GM23248 (cell line): ENCODE measurements around the gene PLXDC1. TPM values are rescaled to one million over a fixed set of nuclear protein-coding genes. Genes with fewer than 3 reads are reported as not detected.

Experiments
- DNase-seq: peaks from one replicate; pipeline ENCODE4 v3.0.0-alpha.2; 2015
- H2AFZ ChIP-seq: fragments of 200-600 bp; sonication (generic); 2 replicates; pipeline ENCODE4 v1.6.1; 2016; ENCODE audit warnings: antibody characterized with exemption
- H3F3A ChIP-seq: fragments of 200-600 bp; sonication (generic); 2 replicates; pipeline ENCODE4 v1.6.1; 2016; ENCODE audit warnings: mild to moderate bottlenecking, antibody characterized with exemption, mixed run types; ENCODE audit not compliant: insufficient read depth
- H3K27ac ChIP-seq: fragments of 200-600 bp; sonication (generic); 2 replicates; pipeline ENCODE4 v1.5.1; 2016; ENCODE audit warnings: mild to moderate bottlenecking
- H3K27me3 ChIP-seq: fragments of 200-600 bp; sonication (generic); replicated peaks from 2 replicates; pipeline ENCODE4 v1.6.1; 2016; ENCODE audit warnings: mild to moderate bottlenecking; ENCODE audit not compliant: insufficient read depth
- H3K36me3 ChIP-seq: fragments of 200-600 bp; sonication (generic); 2 replicates; pipeline ENCODE4 v1.6.1; 2016; ENCODE audit warnings: low read depth, mild to moderate bottlenecking
- H3K4me1 ChIP-seq: fragments of 200-600 bp; sonication (generic); 2 replicates; pipeline ENCODE4 v1.6.1; 2016; ENCODE audit warnings: mild to moderate bottlenecking; ENCODE audit not compliant: insufficient read depth
- H3K4me2 ChIP-seq: fragments of 200-600 bp; sonication (generic); one replicate; pipeline ENCODE4 v1.6.1; 2016; ENCODE audit warnings: mild to moderate bottlenecking; ENCODE audit not compliant: unreplicated experiment
- H3K4me3 ChIP-seq: fragments of 200-600 bp; sonication (generic); 2 replicates; pipeline ENCODE4 v1.5.1; 2016; ENCODE audit warnings: mild to moderate bottlenecking
- H3K79me2 ChIP-seq: fragments of 200-600 bp; sonication (generic); 2 replicates; pipeline ENCODE4 v1.6.1; 2016; ENCODE audit warnings: mild to moderate bottlenecking; ENCODE audit not compliant: insufficient read depth
- H3K9ac ChIP-seq: fragments of 200-600 bp; sonication (generic); 2 replicates; pipeline ENCODE4 v1.6.1; 2016; ENCODE audit warnings: mild to moderate bottlenecking
- H3K9me2 ChIP-seq: fragments of 200-600 bp; sonication (generic); 2 replicates; pipeline ENCODE4 v1.6.1; 2016; ENCODE audit warnings: mixed run types, mild to moderate bottlenecking, moderate library complexity; ENCODE audit not compliant: insufficient read depth
- H3K9me3 ChIP-seq: fragments of 200-600 bp; sonication (generic); one replicate; pipeline ENCODE4 v1.6.1; 2017; ENCODE audit warnings: low read depth
- H4K20me1 ChIP-seq: fragments of 200-600 bp; sonication (generic); 2 replicates; pipeline ENCODE4 v1.6.0; 2016; ENCODE audit not compliant: insufficient read depth
- EZH2 ChIP-seq: fragments of 200-600 bp; sonication (generic); IDR thresholded peaks from 2 replicates; pipeline ENCODE4 v1.6.1; 2018; ENCODE audit warnings: antibody characterized with exemption, mild to moderate bottlenecking; ENCODE audit not compliant: insufficient read depth, poor library complexity, severe bottlenecking
- EZH2phosphoT487 ChIP-seq: fragments of 200-600 bp; sonication (generic); IDR thresholded peaks from 2 replicates; pipeline ENCODE4 v1.6.1; 2018; ENCODE audit warnings: antibody characterized with exemption, moderate library complexity, mild to moderate bottlenecking, low read depth; ENCODE audit not compliant: insufficient read depth
- WGBS, 2 experiments: methylation state at CpG; one replicate each; pipeline ENCODE4 v1.1.6; 2015 to 2017; ENCODE audit warnings: low lambda C conversion rate in 2 of 2, low coverage in 1 of 2; ENCODE audit errors: missing lambda C conversion rate in 2 of 2; 5-methylcytosine and 5-hydroxymethylcytosine counted together
- in situ Hi-C: fragments of 300-500 bp; cut with MboI; formaldehyde crosslinking; loops from 2 replicates; pipeline ENCODE4 v1.15.0; 2020
- polyA plus RNA-seq: library from polyadenylated mRNA; unstranded; fragments of >200 nt; fragmentation: Nextera tagmentation; extraction: Ambion mirVana; gene quantifications from 2 replicates; pipeline ENCODE4 v1.2.1, GENCODE V29; 2016
- total RNA-seq: library from RNA; depleted of rRNA; stranded (reverse); fragments of >200 nt; shearing (Covaris generic); gene quantifications from 2 replicates; pipeline ENCODE4 v1.2.3, GENCODE V29; 2014

Gene PLXDC1
- total and polyA plus RNA-seq, 2 experiments from 2014 or later: 0.24 TPM; not detected in 1

DNA sequence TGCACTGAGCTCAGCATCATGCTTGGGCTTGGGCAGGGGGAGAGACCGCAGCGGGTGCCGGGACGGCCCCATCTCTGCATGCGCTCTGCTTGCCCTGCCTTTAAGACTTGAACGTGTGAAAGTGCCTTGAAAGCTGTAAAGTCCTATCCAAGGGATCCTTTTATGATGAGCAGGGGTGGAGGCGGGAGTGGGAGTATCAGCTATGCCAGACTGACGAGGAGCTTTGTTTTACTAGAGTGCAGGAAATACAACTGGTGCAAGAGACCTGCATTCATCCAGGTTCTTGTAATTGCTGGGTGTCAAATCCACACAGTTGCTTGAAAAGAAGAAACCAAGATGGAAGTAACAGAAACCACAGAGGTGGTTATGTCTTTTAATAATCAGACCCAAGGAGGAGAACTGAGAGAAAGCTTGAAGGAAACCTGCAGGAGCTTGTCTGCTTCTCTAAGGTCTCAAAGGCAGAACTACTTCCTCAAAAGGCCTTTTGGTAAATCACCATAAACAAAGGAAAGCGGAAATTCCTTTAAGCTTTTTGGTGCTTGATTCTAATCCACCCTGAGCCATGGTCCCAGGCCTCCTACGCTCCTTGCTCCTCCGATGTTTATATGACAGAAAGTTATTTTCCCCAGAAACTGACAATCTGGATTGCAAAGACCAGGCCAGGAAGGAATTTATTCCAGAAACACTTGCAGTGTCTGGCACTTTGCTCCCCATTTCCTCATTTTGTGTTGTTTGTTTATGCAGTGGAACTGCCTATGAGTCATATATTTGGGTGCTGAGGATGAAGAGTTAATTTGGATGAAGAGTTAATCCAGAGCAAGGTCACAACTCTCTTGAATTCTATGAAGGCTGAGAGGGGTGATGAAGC, 132.9 kb downstream of the PLXDC1 start:
- no peaks in the 10 kb centered on the region for H3K9me2 ChIP-seq
- no peak overlapping the region for H2AFZ ChIP-seq
- WGBS, 2 experiments: 82 to 86% methylated on average over 11 of the region's 11 CpGs

DNA sequence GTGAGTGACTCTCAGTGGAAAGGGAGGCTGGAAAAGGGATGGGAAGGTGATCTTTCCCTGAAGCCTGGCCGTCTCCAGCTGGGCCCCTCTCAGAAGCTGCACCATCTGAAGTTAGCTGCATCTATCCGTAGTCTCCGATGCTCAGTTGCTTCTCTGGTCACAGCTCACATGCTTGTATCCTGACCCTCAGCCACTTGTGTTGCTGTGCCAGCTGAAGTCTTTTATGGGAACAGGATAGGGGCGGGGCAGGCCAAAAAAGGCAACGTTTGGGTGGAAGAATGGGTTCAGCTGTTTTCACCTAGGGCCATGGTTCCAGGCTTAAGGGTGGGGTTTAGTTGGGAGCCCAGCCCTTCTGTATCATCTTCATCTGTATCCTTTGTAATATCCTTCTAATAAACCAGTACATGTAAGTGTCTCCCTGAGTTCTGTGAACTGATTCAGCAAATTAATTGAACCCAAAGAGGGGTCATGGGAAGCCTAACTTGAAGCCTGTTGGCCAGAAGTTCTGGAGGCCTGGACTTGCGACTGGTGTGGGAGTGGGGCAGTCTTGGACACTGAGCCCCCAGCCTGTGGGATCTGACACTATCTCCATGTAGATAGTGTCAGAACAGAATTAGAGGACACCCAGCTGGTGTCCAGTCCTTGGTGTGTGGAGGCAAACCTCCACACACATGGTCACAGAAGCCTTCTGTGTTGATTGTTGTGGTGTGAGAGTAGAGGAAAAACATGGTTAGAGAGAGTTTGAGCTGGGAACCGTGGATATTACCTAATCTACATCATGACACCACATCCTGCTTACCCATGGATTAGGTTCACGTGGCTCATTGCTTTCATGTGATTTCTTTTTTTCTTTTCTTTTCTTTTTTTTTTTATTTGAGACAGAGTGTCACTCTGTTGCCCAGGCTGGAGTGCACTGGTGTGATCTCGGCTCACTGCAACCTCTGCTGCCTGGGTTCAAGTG, 135.0 kb downstream of the PLXDC1 start:
- Histone ChIP-seq H4K20me1 (no peaks in the 10 kb centered on the region), H3K9me3 (no peaks in the 10 kb centered on the region), H3K36me3 (no peaks in the 10 kb centered on the region), H2AFZ (no peak overlapping the region), H3K9me2 (no peaks in the 10 kb centered on the region), H3K4me2 (no peak overlapping the region), H3K9ac (no peak overlapping the region), H3K4me1 (peaks cover 13% of the 10 kb centered on the region), H3F3A (0 out of 2 replicates have a peak, but pooled peaks cover 5% of the 10 kb centered on the region), H3K79me2 (no peaks in the 10 kb centered on the region), H3K4me3 (no peak overlapping the region), H3K27ac (no peak overlapping the region), H3K27me3 (no peaks in the 10 kb centered on the region)
- in situ Hi-C loops: no loop called here
- DNase-seq: peak; percentile 41
- no peak for TF ChIP-seq EZH2phosphoT487
- 70 to 77% methylated on average over 9 of the region's 9 CpGs for WGBS, 2 experiments

More for the DNA sequence above, 132.9 kb downstream of the PLXDC1 start:
- Histone ChIP-seq H3K9ac (no peak overlapping the region), H3K9me3 (no peaks in the 10 kb centered on the region), H3K4me1 (peaks cover 13% of the 10 kb centered on the region), H4K20me1 (no peaks in the 10 kb centered on the region), H3F3A (0 out of 2 replicates have a peak, but pooled peaks cover 5% of the 10 kb centered on the region), H3K36me3 (no peaks in the 10 kb centered on the region), H3K4me2 (no peak overlapping the region), H3K4me3 (no peak overlapping the region), H3K27me3 (no peaks in the 10 kb centered on the region), H3K79me2 (no peaks in the 10 kb centered on the region), H3K27ac (no peak overlapping the region)
- in situ Hi-C loops: no loop called here
- TF ChIP-seq EZH2 (no peak), EZH2phosphoT487 (no peak)
- DNase-seq: no peak

- TF ChIP-seq EZH2 (no peak), EZH2phosphoT487 (no peak)
- DNase-seq: no peak
- 0 out of 2 replicates have a peak, but pooled peaks cover 5% of the 10 kb centered on the region for H3F3A ChIP-seq
- no peaks in the 10 kb centered on the region for H3K27me3 ChIP-seq
- no peak overlapping the region for H2AFZ ChIP-seq
- H3K9me3 ChIP-seq: no peaks in the 10 kb centered on the region
- H3K9me2 ChIP-seq: no peaks in the 10 kb centered on the region
- no peak overlapping the region for H3K9ac ChIP-seq
- WGBS, 2 experiments: 88 to 95% methylated on average over 11 of the region's 11 CpGs
- in situ Hi-C loops: no loop called here
- no peak overlapping the region for H3K4me3 ChIP-seq
- no peaks in the 10 kb centered on the region for H3K79me2 ChIP-seq
- H3K4me1 ChIP-seq: peaks cover 13% of the 10 kb centered on the region
- no peaks in the 10 kb centered on the region for H4K20me1 ChIP-seq
- no peak overlapping the region for H3K4me2 ChIP-seq
- no peak overlapping the region for H3K27ac ChIP-seq
- H3K36me3 ChIP-seq: no peaks in the 10 kb centered on the region
Observed at GRCh38 chr17:39015546-39015935, 135.9 kb downstream of the PLXDC1 start.

DNA sequence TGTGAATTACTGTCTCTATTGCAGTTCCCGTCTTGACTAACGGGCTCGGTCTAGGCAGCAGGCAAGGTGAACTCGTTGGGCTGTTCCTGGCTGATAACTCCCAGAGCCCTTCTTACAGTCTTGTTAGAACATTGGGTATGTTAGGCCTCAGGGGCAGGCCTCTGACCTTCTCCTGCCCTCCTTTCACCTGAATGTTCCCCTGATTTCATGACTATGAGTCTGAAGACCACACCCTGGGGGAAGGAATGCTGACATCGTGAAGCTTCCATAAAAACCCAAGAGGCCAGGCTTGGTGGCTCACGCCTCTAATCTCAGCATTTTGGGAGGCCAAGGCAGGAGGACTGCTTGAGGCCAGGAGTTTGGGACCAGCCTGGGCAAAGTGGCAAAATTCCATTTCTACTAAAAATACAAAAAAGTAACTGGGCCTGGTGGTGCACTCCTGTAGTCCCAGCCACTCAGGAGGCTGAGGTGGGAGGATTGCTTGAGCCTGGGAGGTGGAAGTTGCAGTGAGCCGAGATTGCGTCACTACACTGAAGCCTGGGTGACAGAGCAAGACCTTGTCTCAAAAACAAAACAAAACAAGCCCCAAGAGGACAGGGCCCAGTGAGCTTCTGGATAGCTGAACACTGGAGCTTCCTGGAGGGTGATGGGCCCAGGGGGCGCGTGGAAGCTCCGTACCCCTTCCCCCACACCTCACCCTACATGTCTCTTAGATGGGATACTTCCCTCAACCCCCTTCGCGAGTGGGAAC, 136.5 kb downstream of the PLXDC1 start:
- Histone ChIP-seq H4K20me1 (no peaks in the 10 kb centered on the region), H3K36me3 (no peaks in the 10 kb centered on the region), H3K9me3 (no peaks in the 10 kb centered on the region), H2AFZ (peak overlapping the region; percentile 80), H3K9ac (peak overlapping the region; percentile 48), H3F3A (0 out of 2 replicates have a peak, but pooled peaks cover 5% of the 10 kb centered on the region), H3K79me2 (no peaks in the 10 kb centered on the region), H3K27me3 (no peaks in the 10 kb centered on the region), H3K4me2 (peak overlapping the region; percentile 38), H3K27ac (peak overlapping the region; percentile 73), H3K4me3 (no peak overlapping the region), H3K9me2 (no peaks in the 10 kb centered on the region), H3K4me1 (peaks cover 13% of the 10 kb centered on the region)
- 67 to 70% methylated on average over 13 of the region's 13 CpGs for WGBS, 2 experiments
- no peak for TF ChIP-seq EZH2
- TF ChIP-seq EZH2phosphoT487: no peak
- no peak for DNase-seq
- in situ Hi-C loops: no loop called here
